ENCODE data around the gene CPED1. TPM values are rescaled to one million over a fixed set of nuclear protein-coding genes. Genes with fewer than 3 reads are reported as not detected.

The CPED1 gene
- total and polyA plus RNA-seq, 10 of the 15 experiments (the other 5 are each of a cell fraction or from before 2014, with no cell fraction given) = 0.01 to 0.77 (median 0.10) TPM; not detected in 1

- H3K4me3 ChIP-seq = no peak overlapping the region
- DNase-seq (ENCODE audit: low read depth, low spot score) = no peak
- ChIA-PET SMC1A (ENCODE audit: uncharacterized antibody, unreplicated experiment) (interaction anchor here (0.9 to 1.2 kb wide), 3 partner anchors 18 to 84 kb away, joined by 3 to 4 read pairs (median 4); no protein-coding TSS in a partner anchor), CTCF (interaction anchor here (0.9 to 1.1 kb wide), 4 partner anchors 37 to 568 kb away, joined by 3 to 4 read pairs (median 3); no protein-coding TSS in a partner anchor), RAD21 (ENCODE audit: unreplicated experiment) (no interaction called here), POLR2A (no interaction called here)
- intact Hi-C loops (cut with micrococcal nuclease; ENCODE audit: unreplicated experiment) (no loop called here), in situ Hi-C loops (cut with MboI) (no loop called here)
- no peak for FAIRE-seq
- no peak overlapping the region for H3K9ac ChIP-seq (ENCODE audit: control insufficient read depth, insufficient read depth, low read length)
- peak; percentile 70 for ATAC-seq
- H3K27ac ChIP-seq (ENCODE audit: control insufficient read depth, insufficient read depth) = no peak overlapping the region
- no peaks in the 10 kb centered on the region for H3K27me3 ChIP-seq (replicated peaks in 1 of 2; ENCODE audit: control insufficient read depth in 2 of 2, insufficient read depth in 2 of 2, low read length in 1 of 2)
- H3K4me2 ChIP-seq (ENCODE audit: control insufficient read depth, insufficient read depth) = no peak overlapping the region
- 57% methylated on average over 8 of the region's 8 CpGs for WGBS (ENCODE audit: insufficient coverage, insufficient replicate concordance, low lambda C conversion rate, missing lambda C conversion rate)
- H2AFZ ChIP-seq (ENCODE audit: control insufficient read depth, low read depth, low read length) = peak overlapping the region; percentile 10; the same call in 1 of the 2 replicates
- no peaks in the 10 kb centered on the region for H3K36me3 ChIP-seq (ENCODE audit: control insufficient read depth in 2 of 2, insufficient read depth in 2 of 2, low read length in 1 of 2)
- no TSS peak for BruUV-seq (replicated peaks)
- no peaks in the 10 kb centered on the region for H4K20me1 ChIP-seq (ENCODE audit: control insufficient read depth, insufficient read depth)
- no peaks in the 10 kb centered on the region for H3K79me2 ChIP-seq (ENCODE audit: control insufficient read depth, insufficient read depth, low read length)
- no peaks in the 10 kb centered on the region for H3K9me3 ChIP-seq (replicated peaks; ENCODE audit: control insufficient read depth, insufficient read depth, low read length)
- H3K4me1 ChIP-seq (ENCODE audit: control insufficient read depth, insufficient read depth, low read length) = no peaks in the 10 kb centered on the region
- no peak for TF ChIP-seq REST (IDR thresholded peaks at IDR 0.05; ENCODE audit: low read depth, low read length)
- no peak for TF ChIP-seq E4F1 (IDR thresholded peaks at IDR 0.05; ENCODE audit: borderline replicate concordance, partially characterized antibody)
- TF ChIP-seq NRF1 (conservative IDR thresholded peaks at IDR 0.05; ENCODE audit: low read depth, low read length) = no peak
- no peak for TF ChIP-seq RB1 (IDR thresholded peaks at IDR 0.05; ENCODE audit: borderline replicate concordance)
- no peak for TF ChIP-seq ZNF24 (IDR thresholded peaks at IDR 0.05)
- TF ChIP-seq DPF2 (IDR thresholded peaks at IDR 0.05) = no peak
- TF ChIP-seq ZBTB4 (CRISPR knock-in tag; IDR thresholded peaks at IDR 0.05) = no peak
- TF ChIP-seq SP1 (IDR thresholded peaks at IDR 0.05; ENCODE audit: low read depth, low read length) = no peak
- no peak for TF ChIP-seq HDGF (IDR thresholded peaks at IDR 0.05)
- no peak for TF ChIP-seq BHLHE40 (IDR thresholded peaks at IDR 0.05; ENCODE audit: borderline replicate concordance in 1 of 2, low read depth in 2 of 2, low read length in 1 of 2)
- no peak for TF ChIP-seq JUND (IDR thresholded peaks at IDR 0.05; ENCODE audit: low read depth, low read length)
- TF ChIP-seq CBFB (IDR thresholded peaks at IDR 0.05; ENCODE audit: low read depth) = no peak
- no peak for TF ChIP-seq GATAD2B (conservative IDR thresholded peaks at IDR 0.05; ENCODE audit: low read depth)
These were observed 35.4 kb downstream of the CPED1 start for GRCh38 chr7:121023683-121024511.
